HEK293T (cell line): Measurements from ENCODE around the gene CLCN1.

Source experiments
- ARNT ChIP-seq: fragments of 450-650 bp; IDR thresholded peaks from 2 replicates; pipeline ENCODE4 v1.6.1; 2017; ENCODE audit warnings: mild to moderate bottlenecking
- BHLHE40 ChIP-seq: fragments of 450-650 bp; IDR thresholded peaks from 2 replicates; pipeline ENCODE4 v1.6.1; 2016; ENCODE audit warnings: mild to moderate bottlenecking, moderate library complexity, borderline replicate concordance
- ELF4 ChIP-seq: fragments of 450-650 bp; IDR thresholded peaks from 2 replicates; pipeline ENCODE4 v1.6.1; 2017; ENCODE audit warnings: antibody characterized with exemption
- FOXA1 ChIP-seq: fragments of 450-650 bp; IDR thresholded peaks from 2 replicates; pipeline ENCODE4 v1.6.1; 2016; ENCODE audit warnings: mild to moderate bottlenecking
- FOXK2 ChIP-seq: fragments of 450-650 bp; IDR thresholded peaks from 2 replicates; pipeline ENCODE4 v1.6.1; 2016; ENCODE audit warnings: mild to moderate bottlenecking
- FOXM1 ChIP-seq: fragments of 450-650 bp; IDR thresholded peaks from 2 replicates; pipeline ENCODE4 v1.6.1; 2017; ENCODE audit warnings: mild to moderate bottlenecking, borderline replicate concordance
- HDGF ChIP-seq: fragments of 450-650 bp; IDR thresholded peaks from 2 replicates; pipeline ENCODE4 v1.6.1; 2017; ENCODE audit warnings: antibody characterized with exemption, borderline replicate concordance
- L3MBTL2 ChIP-seq: fragments of 450-650 bp; conservative IDR thresholded peaks from 2 replicates; pipeline ENCODE4 v1.6.1; 2016; ENCODE audit warnings: mild to moderate bottlenecking
- PKNOX1 ChIP-seq: fragments of 450-650 bp; IDR thresholded peaks from 2 replicates; pipeline ENCODE4 v1.6.1; 2016
- SP1 ChIP-seq: fragments of 450-650 bp; IDR thresholded peaks from 2 replicates; pipeline ENCODE4 v1.6.1; 2017
- SUZ12 ChIP-seq: fragments of 450-650 bp; IDR thresholded peaks from 2 replicates; pipeline ENCODE4 v1.6.1; 2016; ENCODE audit warnings: mild to moderate bottlenecking
- ZNF384 ChIP-seq: fragments of 450-650 bp; IDR thresholded peaks from 2 replicates; pipeline ENCODE4 v1.6.1; 2016

DNA sequence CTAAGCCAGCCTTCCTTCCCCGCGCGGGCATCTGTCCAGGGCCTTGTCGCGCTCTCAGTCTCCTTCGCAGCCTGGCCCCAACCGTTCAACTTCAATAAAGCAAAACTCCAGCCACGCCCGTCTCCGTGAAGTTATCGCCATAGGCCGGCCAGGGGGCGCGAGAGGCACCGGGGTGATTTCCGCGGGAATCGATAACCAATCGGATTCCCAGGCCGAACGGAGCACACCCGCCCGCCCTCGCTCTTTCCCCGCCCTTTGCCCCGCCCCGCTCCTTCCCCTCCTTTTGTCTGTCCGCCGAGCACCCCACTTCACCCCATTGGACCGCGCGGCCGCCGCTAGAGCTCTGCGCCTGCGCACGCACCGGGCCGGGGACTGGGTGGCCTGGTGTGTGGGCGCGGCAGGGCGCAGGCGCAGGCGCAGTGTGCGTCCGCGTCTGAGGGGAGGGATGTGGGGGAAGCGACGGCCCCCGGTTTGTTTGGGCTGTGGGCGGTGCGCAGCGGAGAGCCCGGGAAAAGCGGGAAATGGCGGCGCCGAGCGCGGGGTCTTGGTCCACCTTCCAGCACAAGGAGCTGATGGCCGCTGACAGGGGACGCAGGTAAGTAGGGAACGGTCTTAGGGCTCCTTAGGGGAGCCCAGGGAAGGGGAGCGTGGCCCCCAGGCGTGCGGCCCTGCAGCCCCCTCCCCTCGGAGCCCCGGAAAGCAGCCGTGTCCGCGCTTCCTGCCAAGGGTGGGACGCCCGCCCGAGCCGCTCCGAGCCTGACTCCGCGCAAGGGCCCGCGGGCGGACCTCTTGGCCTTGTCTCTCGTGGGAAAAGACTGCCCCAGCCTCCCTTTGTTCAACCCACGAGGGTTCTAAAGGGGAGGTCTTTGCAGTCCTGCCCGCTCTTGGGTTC is 27.7 kb upstream of the CLCN1 start, which contains the start of gene CASP2:
- TF ChIP-seq SUZ12 (no peak), BHLHE40 (no peak), ELF4 (no peak; the same call in 1 of the 2 replicates), L3MBTL2 (peak; percentile 100), SP1 (no peak), FOXA1 (no peak), PKNOX1 (peak; percentile 80), HDGF (peak; percentile 84; the same call in 1 of the 2 replicates), ARNT (no peak), FOXM1 (peak; percentile 16; the same call in 1 of the 2 replicates), FOXK2 (no peak), ZNF384 (no peak)
